Neural cell (in vitro differentiated cells): ENCODE results near the gene UVRAG. TPM values are rescaled to one million over a fixed set of nuclear protein-coding genes. Genes with fewer than 3 reads are reported as not detected.

Source experiments
- H2AFZ ChIP-seq: fragments of 200-600, 300-800 bp; sonication (generic), shearing (Covaris generic); 2 replicates; pipeline ENCODE4 v1.6.0; 2014; ENCODE audit warnings: low read depth, mild to moderate bottlenecking, antibody characterized with exemption, low read length, moderate library complexity
- H3F3A ChIP-seq: fragments of 200-600 bp; shearing (Covaris generic); 2 replicates; pipeline ENCODE4 v1.6.1; 2016; ENCODE audit warnings: mild to moderate bottlenecking, moderate library complexity, mixed read lengths, antibody characterized with exemption, low read length; ENCODE audit not compliant: insufficient read depth, poor library complexity, severe bottlenecking
- H3K27ac ChIP-seq: fragments of 200-600, 300-800 bp; sonication (generic), shearing (Covaris generic); 2 replicates; pipeline ENCODE4 v1.5.1; 2014; ENCODE audit warnings: mild to moderate bottlenecking, low read length, moderate library complexity
- H3K27me3 ChIP-seq: fragments of 300-800, 200-600 bp; sonication (generic), shearing (Covaris generic); 2 replicates; pipeline ENCODE4 v1.6.0; 2014; ENCODE audit warnings: mild to moderate bottlenecking, low read depth, low read length, moderate library complexity; ENCODE audit not compliant: insufficient read depth
- H3K36me3 ChIP-seq: fragments of 300-800, 200-600 bp; sonication (generic), shearing (Covaris generic); 2 replicates; pipeline ENCODE4 v1.5.1; 2014; ENCODE audit warnings: mild to moderate bottlenecking, antibody characterized with exemption, low read length, moderate library complexity; ENCODE audit not compliant: insufficient read depth
- H3K4me2 ChIP-seq: fragments of 300-800, 200-600 bp; sonication (generic), shearing (Covaris generic); 2 replicates; pipeline ENCODE4 v1.6.0; 2014; ENCODE audit warnings: mild to moderate bottlenecking, low read length
- H3K4me3 ChIP-seq: fragments of 300-800, 200-600 bp; sonication (generic), shearing (Covaris generic); 2 replicates; pipeline ENCODE4 v1.5.1; 2014; ENCODE audit warnings: mild to moderate bottlenecking, low read length, moderate library complexity
- H3K79me2 ChIP-seq: fragments of 200-600 bp; shearing (Covaris generic); replicated peaks from 2 replicates; pipeline ENCODE4 v1.6.0; 2014; ENCODE audit warnings: mild to moderate bottlenecking, low read length, moderate library complexity; ENCODE audit not compliant: insufficient read depth
- H3K9ac ChIP-seq: fragments of 300-800, 200-600 bp; sonication (generic), shearing (Covaris generic); 2 replicates; pipeline ENCODE4 v1.6.1; 2016; ENCODE audit warnings: mild to moderate bottlenecking, low read length, mixed read lengths
- H3K9me2 ChIP-seq: fragments of 200-600 bp; shearing (Covaris generic); 2 replicates; pipeline ENCODE4 v1.6.1; 2016; ENCODE audit warnings: mild to moderate bottlenecking, low read length, mixed read lengths; ENCODE audit not compliant: insufficient read depth
- H3K9me3 ChIP-seq: fragments of 200-600, 300-800 bp; sonication (generic), shearing (Covaris generic); 2 replicates; pipeline ENCODE4 v1.6.1; 2016; ENCODE audit warnings: mild to moderate bottlenecking, mixed run types, low read length, moderate library complexity, mixed read lengths
- H4K20me1 ChIP-seq: fragments of 200-600 bp; shearing (Covaris generic); 2 replicates; pipeline ENCODE4 v1.6.1; 2016; ENCODE audit warnings: mild to moderate bottlenecking, mixed run types; ENCODE audit not compliant: insufficient read depth
- CTCF ChIP-seq: fragments of 450-650 bp; IDR thresholded peaks from 2 replicates; pipeline ENCODE4 v1.5.1; 2014; ENCODE audit warnings: antibody characterized with exemption, mild to moderate bottlenecking, moderate library complexity; ENCODE audit not compliant: poor library complexity, severe bottlenecking
- EP300 ChIP-seq: fragments of 450-650 bp; conservative IDR thresholded peaks from 2 replicates; pipeline ENCODE4 v1.6.1; 2014; ENCODE audit warnings: antibody characterized with exemption, mild to moderate bottlenecking, moderate library complexity; ENCODE audit not compliant: poor library complexity, severe bottlenecking
- EZH2 ChIP-seq: fragments of 200-600, 300-800 bp; shearing (Covaris generic), sonication (generic); IDR thresholded peaks from 2 replicates; pipeline ENCODE4 v1.6.1; 2014; ENCODE audit warnings: antibody characterized with exemption, low read length, borderline replicate concordance, mild to moderate bottlenecking; ENCODE audit not compliant: insufficient read depth, poor library complexity, severe bottlenecking
- MXI1 ChIP-seq: fragments of 450-650 bp; conservative IDR thresholded peaks from 2 replicates; pipeline ENCODE4 v1.6.1; 2014; ENCODE audit warnings: antibody characterized with exemption, mild to moderate bottlenecking; ENCODE audit not compliant: poor library complexity, severe bottlenecking
- POLR2AphosphoS5 ChIP-seq: IDR thresholded peaks from 2 replicates; pipeline ENCODE4 v1.6.1; 2012
- RAD21 ChIP-seq: fragments of 450-650 bp; conservative IDR thresholded peaks from 2 replicates; pipeline ENCODE4 v1.6.1; 2014; ENCODE audit warnings: antibody characterized with exemption, mild to moderate bottlenecking, moderate library complexity
- REST ChIP-seq: IDR thresholded peaks from 2 replicates; pipeline ENCODE4 v1.6.1; 2012; ENCODE audit warnings: borderline replicate concordance
- SMC3 ChIP-seq: fragments of 450-650 bp; conservative IDR thresholded peaks from 2 replicates; pipeline ENCODE4 v1.6.1; 2014; ENCODE audit warnings: antibody characterized with exemption, mild to moderate bottlenecking, moderate library complexity; ENCODE audit not compliant: poor library complexity
- TAF1 ChIP-seq: IDR thresholded peaks from 2 replicates; pipeline ENCODE4 v1.6.1; 2012; ENCODE audit warnings: low read depth
- polyA plus RNA-seq: library from polyadenylated mRNA; depleted of rRNA; stranded (reverse); fragments of >200 nt; gene quantifications from 2 replicates; pipeline ENCODE4 v1.2.3, GENCODE V29; 2014

The UVRAG gene
- polyA plus RNA-seq, 1 donor from 2014 or later: 31.6 TPM

- H3K79me2 ChIP-seq: no peaks in the 10 kb centered on the region
- no peak overlapping the region for H3K27ac ChIP-seq
- no peaks in the 10 kb centered on the region for H3F3A ChIP-seq
- TF ChIP-seq RAD21 (no peak), CTCF (no peak), TAF1 (no peak), EP300 (no peak), REST (no peak), MXI1 (no peak)
- H3K27me3 ChIP-seq: no peaks in the 10 kb centered on the region
- no peak overlapping the region for H3K9ac ChIP-seq
- H3K9me3 ChIP-seq: no peaks in the 10 kb centered on the region
- no peaks in the 10 kb centered on the region for H3K9me2 ChIP-seq
- no peak overlapping the region for H3K4me3 ChIP-seq
- no peaks in the 10 kb centered on the region for H4K20me1 ChIP-seq
- no peak overlapping the region for H2AFZ ChIP-seq
- no peaks in the 10 kb centered on the region for H3K36me3 ChIP-seq
- no peak overlapping the region for H3K4me2 ChIP-seq
These were observed 346.4 kb downstream of the UVRAG start for GRCh38 chr11:76161261-76161961.

GRCh38 chr11:76162336-76163288, 347.6 kb downstream of the UVRAG start:
- H3K4me3 ChIP-seq: no peak overlapping the region
- H3K27me3 ChIP-seq: no peaks in the 10 kb centered on the region
- H3F3A ChIP-seq: no peaks in the 10 kb centered on the region
- no peaks in the 10 kb centered on the region for H3K79me2 ChIP-seq
- H3K9me2 ChIP-seq: no peaks in the 10 kb centered on the region
- no peak overlapping the region for H3K9ac ChIP-seq
- no peaks in the 10 kb centered on the region for H3K36me3 ChIP-seq
- no peaks in the 10 kb centered on the region for H3K9me3 ChIP-seq
- TF ChIP-seq REST (no peak), MXI1 (no peak), SMC3 (no peak), EZH2 (no peak), POLR2AphosphoS5 (no peak), RAD21 (no peak), TAF1 (no peak), CTCF (no peak), EP300 (no peak)
- no peak overlapping the region for H2AFZ ChIP-seq
- no peak overlapping the region for H3K4me2 ChIP-seq
- H4K20me1 ChIP-seq: no peaks in the 10 kb centered on the region
- no peak overlapping the region for H3K27ac ChIP-seq
